ENCODE measurements around the gene RBM10. TPM values are rescaled to one million over a fixed set of nuclear protein-coding genes. Genes with fewer than 3 reads are reported as not detected.
"Not testable (repeated sequence)": the region's sequence is repeated elsewhere in the genome, so short reads cannot be mapped to it uniquely, and the experiment has no call there.

RBM10 gene
- total RNA-seq, 1 donor from 2014 or later = 29.6 TPM

DNA sequence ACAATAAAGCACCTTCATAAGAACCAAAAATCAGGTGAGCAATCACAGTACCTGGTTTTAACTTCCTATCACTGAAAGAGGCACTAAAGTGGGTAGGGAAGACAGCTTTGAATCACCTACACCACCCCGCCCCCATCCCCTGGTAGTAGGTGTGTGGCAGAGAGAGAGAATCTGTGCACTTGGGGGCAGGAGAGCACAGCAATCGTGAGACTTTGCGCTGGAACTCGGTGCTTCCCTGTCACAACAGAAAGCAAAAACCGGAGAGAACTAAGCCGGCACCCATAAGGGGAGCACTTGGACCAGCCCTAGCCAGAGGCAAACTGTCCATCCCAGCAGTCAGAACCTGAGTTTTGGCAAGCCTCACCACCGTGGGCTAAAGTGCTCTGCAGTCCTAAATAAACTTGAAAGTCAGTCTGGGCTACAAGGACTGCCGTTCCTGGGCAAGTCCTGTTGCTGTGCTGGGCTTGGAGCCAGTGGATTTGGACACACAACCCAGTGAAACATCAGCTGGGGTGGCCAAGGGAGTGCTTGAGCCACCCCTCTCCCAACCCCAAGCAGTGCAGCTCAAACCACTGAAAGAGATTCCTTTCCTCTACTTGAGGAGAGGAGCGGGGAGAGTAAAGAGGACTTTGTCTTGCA is 32.6 kb upstream of the RBM10 start:
- Mint-ChIP-seq H3K27ac (ENCODE audit: unreplicated experiment) (no peak overlapping the region), H3K9me3 (ENCODE audit: low read depth) (peaks cover 6% of the 10 kb centered on the region)
- no peak for DNase-seq (ENCODE audit: low spot score)

DNA sequence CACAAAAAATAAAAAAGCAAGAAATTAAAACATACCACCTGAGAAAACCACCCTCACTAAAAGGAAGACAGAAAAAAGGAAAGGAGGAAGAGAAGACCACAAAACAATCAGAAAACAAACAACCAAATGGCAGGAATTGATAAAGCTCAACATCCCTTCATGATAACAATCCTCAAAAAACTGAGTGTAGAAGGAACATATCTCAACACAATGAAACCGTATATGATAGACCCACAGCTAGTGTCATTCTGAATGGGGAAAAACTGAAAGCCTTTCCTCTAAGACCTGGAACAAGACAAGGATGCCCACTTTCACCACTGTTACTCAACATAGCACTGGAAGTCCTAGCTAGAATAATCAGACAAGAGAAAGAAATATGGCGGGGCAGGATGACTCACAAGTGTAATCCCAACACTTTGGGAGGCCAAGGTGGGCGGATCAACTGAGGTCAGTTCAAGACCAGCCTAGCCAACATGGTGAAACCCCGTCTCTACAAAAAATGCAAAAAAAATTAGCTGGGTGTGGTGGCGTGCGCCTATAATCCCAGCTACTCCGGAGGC is 28.4 kb upstream of the RBM10 start:
- not testable (repeated sequence) for H3K27ac Mint-ChIP-seq (ENCODE audit: unreplicated experiment); H3K4me3 Mint-ChIP-seq (ENCODE audit: unreplicated experiment); DNase-seq (ENCODE audit: low spot score); H3K9me3 Mint-ChIP-seq (ENCODE audit: low read depth); H3K36me3 Mint-ChIP-seq (ENCODE audit: low read depth); H3K27me3 Mint-ChIP-seq (ENCODE audit: low read depth); H3K4me1 Mint-ChIP-seq (ENCODE audit: low read depth)

More for the DNA sequence above, 32.6 kb upstream of the RBM10 start:
- Mint-ChIP-seq H3K4me3 (ENCODE audit: unreplicated experiment) (no peak overlapping the region), H3K27me3 (ENCODE audit: low read depth) (no peaks in the 10 kb centered on the region), H3K4me1 (ENCODE audit: low read depth) (no peaks in the 10 kb centered on the region), H3K36me3 (ENCODE audit: low read depth) (no peaks in the 10 kb centered on the region)
- TF ChIP-seq, protein P1, sequence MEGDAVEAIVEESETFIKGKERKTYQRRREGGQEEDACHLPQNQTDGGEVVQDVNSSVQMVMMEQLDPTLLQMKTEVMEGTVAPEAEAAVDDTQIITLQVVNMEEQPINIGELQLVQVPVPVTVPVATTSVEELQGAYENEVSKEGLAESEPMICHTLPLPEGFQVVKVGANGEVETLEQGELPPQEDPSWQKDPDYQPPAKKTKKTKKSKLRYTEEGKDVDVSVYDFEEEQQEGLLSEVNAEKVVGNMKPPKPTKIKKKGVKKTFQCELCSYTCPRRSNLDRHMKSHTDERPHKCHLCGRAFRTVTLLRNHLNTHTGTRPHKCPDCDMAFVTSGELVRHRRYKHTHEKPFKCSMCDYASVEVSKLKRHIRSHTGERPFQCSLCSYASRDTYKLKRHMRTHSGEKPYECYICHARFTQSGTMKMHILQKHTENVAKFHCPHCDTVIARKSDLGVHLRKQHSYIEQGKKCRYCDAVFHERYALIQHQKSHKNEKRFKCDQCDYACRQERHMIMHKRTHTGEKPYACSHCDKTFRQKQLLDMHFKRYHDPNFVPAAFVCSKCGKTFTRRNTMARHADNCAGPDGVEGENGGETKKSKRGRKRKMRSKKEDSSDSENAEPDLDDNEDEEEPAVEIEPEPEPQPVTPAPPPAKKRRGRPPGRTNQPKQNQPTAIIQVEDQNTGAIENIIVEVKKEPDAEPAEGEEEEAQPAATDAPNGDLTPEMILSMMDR (IDR thresholded peaks at IDR 0.05) = no peak

GRCh38 chrX:47124466-47124865 is 20.6 kb upstream of the RBM10 start:
- H3K9me3 Mint-ChIP-seq (ENCODE audit: low read depth); H3K4me1 Mint-ChIP-seq (ENCODE audit: low read depth); H3K36me3 Mint-ChIP-seq (ENCODE audit: low read depth); H3K4me3 Mint-ChIP-seq (ENCODE audit: unreplicated experiment); H3K27me3 Mint-ChIP-seq (ENCODE audit: low read depth); H3K27ac Mint-ChIP-seq (ENCODE audit: unreplicated experiment); DNase-seq (ENCODE audit: low spot score): not testable (repeated sequence)

GRCh38 chrX:47129157-47129898 is 15.7 kb upstream of the RBM10 start:
- Mint-ChIP-seq H3K27me3 (ENCODE audit: low read depth) (no peaks in the 10 kb centered on the region), H3K4me3 (ENCODE audit: unreplicated experiment) (peak overlapping the region; percentile 98), H3K4me1 (ENCODE audit: low read depth) (no peaks in the 10 kb centered on the region), H3K36me3 (ENCODE audit: low read depth) (no peaks in the 10 kb centered on the region), H3K27ac (ENCODE audit: unreplicated experiment) (peak overlapping the region; percentile 97), H3K9me3 (ENCODE audit: low read depth) (peaks cover 4% of the 10 kb centered on the region)
- TF ChIP-seq, protein P1 (IDR thresholded peaks at IDR 0.05) = no peak
- DNase-seq (ENCODE audit: low spot score) = no peak

GRCh38 chrX:47129899-47130358 is 15.1 kb upstream of the RBM10 start:
- Mint-ChIP-seq H3K36me3 (ENCODE audit: low read depth) (no peaks in the 10 kb centered on the region), H3K27ac (ENCODE audit: unreplicated experiment) (peak overlapping the region; percentile 65), H3K27me3 (ENCODE audit: low read depth) (no peaks in the 10 kb centered on the region), H3K9me3 (ENCODE audit: low read depth) (peaks cover 4% of the 10 kb centered on the region), H3K4me1 (ENCODE audit: low read depth) (no peaks in the 10 kb centered on the region), H3K4me3 (ENCODE audit: unreplicated experiment) (peak overlapping the region; percentile 98)
- DNase-seq (ENCODE audit: low spot score) = no peak
- TF ChIP-seq, protein P1 (IDR thresholded peaks at IDR 0.05) = no peak

DNA sequence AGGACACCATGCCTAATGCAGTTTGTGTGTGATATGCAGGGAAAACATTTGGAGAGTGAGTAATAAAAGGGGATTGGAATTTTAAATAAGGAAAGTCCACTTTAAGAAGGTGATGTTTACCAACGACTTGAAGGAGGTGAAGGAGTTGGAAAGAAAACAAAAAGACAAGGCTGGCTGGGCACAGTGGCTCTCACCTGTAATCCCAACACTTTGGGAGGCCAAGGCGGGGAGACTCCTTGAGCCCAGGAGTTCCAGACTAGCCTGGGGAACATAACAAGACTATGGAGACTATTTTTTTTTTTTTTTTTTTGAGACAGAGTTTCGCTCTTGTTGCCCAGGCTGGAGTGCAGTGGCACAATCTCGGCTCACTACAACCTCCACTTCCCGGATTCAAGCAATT is 11.5 kb upstream of the RBM10 start:
- Mint-ChIP-seq H3K27me3 (ENCODE audit: low read depth) (no peaks in the 10 kb centered on the region), H3K4me1 (ENCODE audit: low read depth) (no peaks in the 10 kb centered on the region), H3K36me3 (ENCODE audit: low read depth) (no peaks in the 10 kb centered on the region), H3K4me3 (ENCODE audit: unreplicated experiment) (no peak overlapping the region), H3K27ac (ENCODE audit: unreplicated experiment) (no peak overlapping the region), H3K9me3 (ENCODE audit: low read depth) (no peaks in the 10 kb centered on the region)
- no peak for DNase-seq (ENCODE audit: low spot score)
- TF ChIP-seq, protein P1 (IDR thresholded peaks at IDR 0.05) = no peak

DNA sequence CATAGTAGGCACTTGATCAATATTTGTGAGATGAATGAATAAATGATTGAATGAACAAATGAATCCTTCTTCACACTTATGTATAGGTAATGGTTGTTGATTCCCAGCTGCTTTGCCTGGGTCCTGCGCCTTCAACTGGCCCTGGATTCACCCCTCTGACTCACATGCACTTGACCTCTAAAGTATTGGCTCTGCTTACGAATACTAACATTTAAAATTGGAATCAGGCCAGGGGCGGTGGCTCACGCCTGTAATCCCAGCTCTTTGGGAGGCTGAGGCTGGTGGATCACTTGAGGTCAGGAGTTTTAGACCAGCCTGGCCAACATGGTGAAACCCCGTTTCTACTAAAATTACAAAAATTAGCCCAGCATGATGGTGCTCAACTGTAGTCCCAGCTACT is 9.4 kb upstream of the RBM10 start:
- not testable (repeated sequence) for DNase-seq (ENCODE audit: low spot score); H3K9me3 Mint-ChIP-seq (ENCODE audit: low read depth); H3K4me3 Mint-ChIP-seq (ENCODE audit: unreplicated experiment); H3K27me3 Mint-ChIP-seq (ENCODE audit: low read depth); H3K4me1 Mint-ChIP-seq (ENCODE audit: low read depth); H3K27ac Mint-ChIP-seq (ENCODE audit: unreplicated experiment); H3K36me3 Mint-ChIP-seq (ENCODE audit: low read depth)

Measured in chondrocyte (in vitro differentiated cells).